GM20000 (cell line): Measurements from ENCODE around the gene FUNDC2.

Experiments used
- DNase-seq: peaks from one replicate; pipeline ENCODE4 v3.0.0; 2012; ENCODE audit warnings: low spot score
- TF ChIP-seq, protein P1 (sequence below): IDR thresholded peaks from 2 replicates; pipeline ENCODE4 v1.5.1; 2012; ENCODE audit warnings: mild to moderate bottlenecking, control low read depth; ENCODE audit errors: extremely low read depth, missing control alignments

FUNDC2 gene

DNA sequence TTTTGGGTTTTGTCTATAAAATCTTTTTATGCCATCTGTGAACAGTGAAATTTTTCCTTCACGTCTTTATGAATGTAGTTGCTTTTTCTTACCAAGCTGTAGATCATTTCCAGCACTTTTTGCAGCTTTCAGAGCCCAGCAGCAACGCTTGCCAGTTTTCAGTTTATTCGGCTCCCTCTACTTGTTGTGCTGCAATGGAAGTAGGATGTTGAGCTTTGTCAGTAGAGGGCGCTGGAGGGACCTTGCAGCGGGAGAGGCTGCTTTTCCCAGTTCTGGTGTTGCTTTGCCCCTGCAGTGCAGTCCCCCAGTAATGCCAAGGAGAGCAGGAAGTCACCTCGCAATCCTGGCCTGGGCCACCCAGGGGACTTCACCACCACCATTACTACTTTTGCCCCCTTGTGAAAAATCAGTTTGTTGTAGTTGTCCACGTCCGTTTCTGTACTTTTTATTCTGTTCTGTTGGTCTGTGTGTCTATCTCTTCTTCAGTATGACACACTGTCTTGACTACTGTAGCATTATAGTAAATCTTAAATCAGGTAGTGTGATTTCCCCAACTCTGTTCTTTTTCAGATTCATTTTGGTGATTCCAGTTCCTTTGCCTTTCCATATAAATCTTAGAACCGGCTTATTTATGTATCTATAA is 22.5 kb downstream of the FUNDC2 start:
- DNase-seq: no peak

DNA sequence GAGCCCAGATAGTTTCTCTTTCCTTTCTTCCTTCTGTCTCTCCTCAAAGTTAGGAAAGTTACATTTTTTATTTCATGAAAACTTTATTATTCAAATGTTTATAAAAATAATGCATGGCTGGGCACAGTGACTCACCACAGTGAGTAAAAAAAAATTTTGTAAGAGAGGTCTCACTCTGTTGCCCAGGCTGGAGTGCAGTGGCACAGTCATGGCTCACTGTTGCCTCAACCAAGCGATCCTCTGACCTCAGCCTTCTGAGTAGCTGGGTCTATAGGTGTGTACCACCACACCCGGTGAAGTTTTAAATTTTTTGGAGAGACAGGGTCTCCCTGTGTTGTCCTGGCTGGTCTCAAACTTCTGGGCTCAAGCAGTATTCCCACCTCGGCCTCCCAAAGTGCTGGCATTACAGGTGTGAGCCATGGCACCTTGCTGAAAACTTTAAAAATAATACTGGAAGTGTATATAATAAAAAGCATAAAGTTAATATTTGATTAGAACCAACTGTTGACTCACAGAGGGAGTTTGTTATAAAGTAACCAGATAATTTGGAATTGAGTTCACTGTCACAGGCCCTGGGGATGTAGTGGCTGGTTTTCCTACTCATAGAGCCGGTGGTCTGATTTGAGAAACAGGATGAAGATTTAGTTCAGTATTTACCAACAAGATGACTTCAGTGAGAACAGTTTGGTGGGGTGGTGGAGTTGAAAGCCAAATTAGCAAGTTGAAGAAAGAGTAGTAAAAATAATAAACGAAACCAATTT is 26.3 kb downstream of the FUNDC2 start:
- no peak for DNase-seq
- TF ChIP-seq, protein P1, sequence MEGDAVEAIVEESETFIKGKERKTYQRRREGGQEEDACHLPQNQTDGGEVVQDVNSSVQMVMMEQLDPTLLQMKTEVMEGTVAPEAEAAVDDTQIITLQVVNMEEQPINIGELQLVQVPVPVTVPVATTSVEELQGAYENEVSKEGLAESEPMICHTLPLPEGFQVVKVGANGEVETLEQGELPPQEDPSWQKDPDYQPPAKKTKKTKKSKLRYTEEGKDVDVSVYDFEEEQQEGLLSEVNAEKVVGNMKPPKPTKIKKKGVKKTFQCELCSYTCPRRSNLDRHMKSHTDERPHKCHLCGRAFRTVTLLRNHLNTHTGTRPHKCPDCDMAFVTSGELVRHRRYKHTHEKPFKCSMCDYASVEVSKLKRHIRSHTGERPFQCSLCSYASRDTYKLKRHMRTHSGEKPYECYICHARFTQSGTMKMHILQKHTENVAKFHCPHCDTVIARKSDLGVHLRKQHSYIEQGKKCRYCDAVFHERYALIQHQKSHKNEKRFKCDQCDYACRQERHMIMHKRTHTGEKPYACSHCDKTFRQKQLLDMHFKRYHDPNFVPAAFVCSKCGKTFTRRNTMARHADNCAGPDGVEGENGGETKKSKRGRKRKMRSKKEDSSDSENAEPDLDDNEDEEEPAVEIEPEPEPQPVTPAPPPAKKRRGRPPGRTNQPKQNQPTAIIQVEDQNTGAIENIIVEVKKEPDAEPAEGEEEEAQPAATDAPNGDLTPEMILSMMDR: no peak

More for the DNA sequence above, 22.5 kb downstream of the FUNDC2 start:
- TF ChIP-seq, protein P1: no peak

- DNase-seq: no peak
- TF ChIP-seq, protein P1: no peak
Measured at GRCh38 chrX:155053656-155054055, 27.0 kb downstream of the FUNDC2 start.

GRCh38 chrX:155054255-155054654 is 27.6 kb downstream of the FUNDC2 start:
- TF ChIP-seq, protein P1: no peak
- no peak for DNase-seq

DNA sequence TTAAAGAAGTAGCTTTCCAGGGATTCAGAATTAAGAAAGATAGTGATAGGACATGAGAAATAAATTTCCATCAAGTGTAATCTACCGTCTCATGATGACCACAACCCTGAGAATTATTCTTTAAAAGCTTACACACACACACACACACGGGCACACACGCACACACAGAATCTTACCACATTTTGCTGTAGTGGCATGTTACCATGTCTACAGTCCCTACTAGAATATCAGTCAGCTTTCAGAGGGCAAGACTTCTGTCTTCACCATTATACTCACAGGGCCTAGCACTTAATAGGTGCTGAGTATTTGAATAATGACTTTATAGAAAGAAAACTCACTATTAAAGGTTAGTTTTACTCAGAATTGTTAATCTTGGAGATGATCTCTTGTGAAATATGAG is 28.9 kb downstream of the FUNDC2 start:
- TF ChIP-seq, protein P1: no peak
- no peak for DNase-seq

DNA sequence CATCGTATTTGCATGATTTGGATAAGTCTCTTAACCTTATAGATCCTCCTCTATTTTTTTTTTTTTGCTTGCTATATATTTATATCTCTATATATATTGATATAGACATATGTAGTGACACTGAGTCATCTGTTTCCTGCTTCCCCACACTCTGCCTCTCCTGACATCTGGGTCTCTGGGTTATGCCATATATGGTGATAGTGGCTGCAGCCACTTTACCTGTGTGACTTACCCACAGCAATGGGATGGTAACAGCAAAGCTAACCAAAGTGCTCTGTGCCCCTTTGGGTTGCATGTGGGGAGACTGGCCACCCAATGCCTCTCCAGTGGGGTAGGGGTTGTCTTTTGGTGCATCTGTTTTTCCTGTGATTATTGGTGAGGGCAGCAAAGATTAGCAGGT is 29.8 kb downstream of the FUNDC2 start:
- DNase-seq: no peak
- TF ChIP-seq, protein P1: no peak
